Right lobe of liver (tissue), 4 donors: ENCODE measurements around the gene SLCO2A1.

Experiments
- POLR2A ChIP-seq: fragments of 450-650 bp; IDR thresholded peaks from one replicate; pipeline ENCODE4 v1.6.1; 2017; ENCODE audit warnings: antibody characterized with exemption, mild to moderate bottlenecking
- TF ChIP-seq, protein P1 (sequence below), 4 donors: fragments of 200-600 bp in 3 of 4; fragments of 450-650 bp in 1 of 4; IDR thresholded peaks; one replicate each; pipeline versions ENCODE4 v1.5.1 to v1.8.0; 2016 to 2022; ENCODE audit warnings: antibody characterized with exemption in 4 of 4, mild to moderate bottlenecking in 2 of 4
- donor health status: DM: no; HTN: no; CAD: no.
- donor health status: DM: no; HTN: no; CAD: no.
- donor health status: DM: no; HTN: yes; CAD: no.

DNA sequence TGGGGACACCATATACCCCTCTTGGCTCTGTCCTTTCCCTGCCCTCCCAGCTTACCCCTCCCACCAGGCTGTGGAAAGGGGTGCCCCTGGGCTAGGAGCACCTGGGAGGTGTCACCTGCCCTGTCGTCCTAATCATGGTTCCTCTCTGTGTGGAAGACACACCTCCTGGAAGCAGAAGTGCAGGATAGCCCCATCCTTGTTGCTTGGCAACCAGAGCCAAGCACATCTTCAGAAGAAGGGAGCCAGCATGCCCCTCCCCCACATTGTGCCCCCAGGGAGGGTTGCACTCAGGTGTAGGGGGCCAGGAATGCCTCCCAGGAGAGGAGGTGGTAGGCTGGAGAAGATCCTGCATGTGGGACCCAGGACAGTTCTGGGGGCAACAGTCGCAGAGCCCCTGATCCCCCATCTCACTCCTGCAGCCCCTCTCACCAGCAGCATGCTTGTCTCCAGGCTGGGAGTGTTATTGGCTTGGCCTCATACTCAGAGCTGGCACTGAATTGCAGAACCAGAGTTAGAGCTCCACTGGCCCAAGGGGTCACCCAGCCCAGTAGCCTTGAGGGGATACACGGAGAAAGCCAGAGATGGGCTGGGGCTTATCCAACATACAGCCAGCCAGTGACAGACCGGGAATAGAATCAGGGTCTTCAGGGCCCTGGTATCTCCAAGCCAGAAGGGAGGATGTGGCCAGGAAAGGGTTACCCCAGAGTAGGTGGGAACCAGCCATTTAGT, 142.5 kb downstream of the SLCO2A1 start:
- TF ChIP-seq POLR2A, result no peak
- TF ChIP-seq, protein P1, sequence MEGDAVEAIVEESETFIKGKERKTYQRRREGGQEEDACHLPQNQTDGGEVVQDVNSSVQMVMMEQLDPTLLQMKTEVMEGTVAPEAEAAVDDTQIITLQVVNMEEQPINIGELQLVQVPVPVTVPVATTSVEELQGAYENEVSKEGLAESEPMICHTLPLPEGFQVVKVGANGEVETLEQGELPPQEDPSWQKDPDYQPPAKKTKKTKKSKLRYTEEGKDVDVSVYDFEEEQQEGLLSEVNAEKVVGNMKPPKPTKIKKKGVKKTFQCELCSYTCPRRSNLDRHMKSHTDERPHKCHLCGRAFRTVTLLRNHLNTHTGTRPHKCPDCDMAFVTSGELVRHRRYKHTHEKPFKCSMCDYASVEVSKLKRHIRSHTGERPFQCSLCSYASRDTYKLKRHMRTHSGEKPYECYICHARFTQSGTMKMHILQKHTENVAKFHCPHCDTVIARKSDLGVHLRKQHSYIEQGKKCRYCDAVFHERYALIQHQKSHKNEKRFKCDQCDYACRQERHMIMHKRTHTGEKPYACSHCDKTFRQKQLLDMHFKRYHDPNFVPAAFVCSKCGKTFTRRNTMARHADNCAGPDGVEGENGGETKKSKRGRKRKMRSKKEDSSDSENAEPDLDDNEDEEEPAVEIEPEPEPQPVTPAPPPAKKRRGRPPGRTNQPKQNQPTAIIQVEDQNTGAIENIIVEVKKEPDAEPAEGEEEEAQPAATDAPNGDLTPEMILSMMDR (IDR thresholded peaks at IDR 0.05), result no peak
